Measurements from ENCODE around the gene CTDSPL. TPM values are rescaled to one million over a fixed set of nuclear protein-coding genes. Genes with fewer than 3 reads are reported as not detected.

Gene CTDSPL
- total and polyA plus RNA-seq, 2 of the 13 experiments (the other 11 are each of a cell fraction or from before 2014, with no cell fraction given), result 26.1 to 142 TPM

GRCh38 chr3:37862903-37863815 lies 1.5 kb downstream of the CTDSPL start (continued):
- peak; percentile 6; the same call in 1 of the 2 replicates for TF ChIP-seq GATAD1 (CRISPR knock-in tag; IDR thresholded peaks at IDR 0.05)
- TF ChIP-seq FOXA1 (IDR thresholded peaks at IDR 0.05), result no peak
- TF ChIP-seq FOXA1 (CRISPR knock-in tag; IDR thresholded peaks at IDR 0.05), result peak; percentile 72
- no peak for TF ChIP-seq SP4 (CRISPR knock-in tag; IDR thresholded peaks at IDR 0.05)
- TF ChIP-seq SMARCE1 (IDR thresholded peaks at IDR 0.05; ENCODE audit: borderline replicate concordance), result no peak
- TF ChIP-seq TARDBP (CRISPR knock-in tag; IDR thresholded peaks at IDR 0.05), result peak; percentile 42; the same call in 1 of the 2 replicates
- 0 out of 2 replicates have a peak, but pooled peaks have one; percentile 19 for TF ChIP-seq HDAC2 (CRISPR knock-in tag; IDR thresholded peaks at IDR 0.05)
- TF ChIP-seq ZNF691 (CRISPR knock-in tag; IDR thresholded peaks at IDR 0.05; ENCODE audit: borderline replicate concordance, low read depth), result 0 out of 2 replicates have a peak, but pooled peaks have one; percentile 33
- TF ChIP-seq POLR2A (IDR thresholded peaks at IDR 0.05; ENCODE audit: insufficient read depth in 1 of 2, low read depth in 2 of 2, low read length in 2 of 2), result 0 out of 4 replicates have a peak, but pooled peaks of 1 of the 2 experiments have one; percentile 1
- 0 out of 2 replicates have a peak, but pooled peaks have one; percentile 30 for TF ChIP-seq MTA1 (CRISPR knock-in tag; IDR thresholded peaks at IDR 0.05; ENCODE audit: borderline replicate concordance)
- TF ChIP-seq HMGXB4 (CRISPR knock-in tag; IDR thresholded peaks at IDR 0.05; ENCODE audit: borderline replicate concordance in 1 of 2, low read depth in 1 of 2), result peak; percentile 2; a peak in 1 of 4 replicates
- no peak for TF ChIP-seq ZNF296 (CRISPR knock-in tag; conservative IDR thresholded peaks at IDR 0.05)
- TF ChIP-seq ZFP82 (CRISPR knock-in tag; IDR thresholded peaks at IDR 0.05; ENCODE audit: borderline replicate concordance), result no peak
- TF ChIP-seq SAP130 (CRISPR knock-in tag; IDR thresholded peaks at IDR 0.05; ENCODE audit: low read depth), result peak; percentile 73; the same call in 1 of the 2 replicates
- no peak for TF ChIP-seq NFIB (CRISPR knock-in tag; IDR thresholded peaks at IDR 0.05; ENCODE audit: borderline replicate concordance)
- TF ChIP-seq NCOR1 (IDR thresholded peaks at IDR 0.05; ENCODE audit: borderline replicate concordance, low read length), result no peak
- peak; percentile 27; the same call in 1 of the 2 replicates for TF ChIP-seq PATZ1 (CRISPR knock-in tag; IDR thresholded peaks at IDR 0.05)
- 0 out of 2 replicates have a peak, but pooled peaks have one; percentile 23 for TF ChIP-seq FOSL1 (CRISPR knock-in tag; IDR thresholded peaks at IDR 0.05; ENCODE audit: borderline replicate concordance)
- no peak for TF ChIP-seq FOXP1 (IDR thresholded peaks at IDR 0.05)
- TF ChIP-seq FOXP1 (CRISPR knock-in tag; IDR thresholded peaks at IDR 0.05), result peak; percentile 40; the same call in 1 of the 2 replicates
- peak; percentile 35; the same call in 1 of the 2 replicates for TF ChIP-seq MNT (IDR thresholded peaks at IDR 0.05)
- TF ChIP-seq ZNF589 (CRISPR knock-in tag; conservative IDR thresholded peaks at IDR 0.05), result 0 out of 2 replicates have a peak, but pooled peaks have one; percentile 30
- TF ChIP-seq CEBPG (CRISPR knock-in tag; IDR thresholded peaks at IDR 0.05), result peak; percentile 62
- TF ChIP-seq FOXK2 (IDR thresholded peaks at IDR 0.05), result 0 out of 2 replicates have a peak, but pooled peaks have one; percentile 18
- no peak for TF ChIP-seq KMT2B (CRISPR knock-in tag; IDR thresholded peaks at IDR 0.05)

Data from HepG2 (cell line).